IPS-18c (cell line): ENCODE measurements around the gene PROSER3.

Experiments used
- H3K4me3 ChIP-seq: 2 replicates; pipeline ENCODE4 v1.7.0; 2013; ENCODE audit warnings: low read depth, mild to moderate bottlenecking, low read length, moderate library complexity; ENCODE audit not compliant: insufficient read depth
- H3K9me3 ChIP-seq: one replicate; pipeline ENCODE4 v1.6.1; 2013; ENCODE audit warnings: mild to moderate bottlenecking, low read length, moderate library complexity; ENCODE audit not compliant: control insufficient read depth, insufficient read depth

The PROSER3 gene

DNA sequence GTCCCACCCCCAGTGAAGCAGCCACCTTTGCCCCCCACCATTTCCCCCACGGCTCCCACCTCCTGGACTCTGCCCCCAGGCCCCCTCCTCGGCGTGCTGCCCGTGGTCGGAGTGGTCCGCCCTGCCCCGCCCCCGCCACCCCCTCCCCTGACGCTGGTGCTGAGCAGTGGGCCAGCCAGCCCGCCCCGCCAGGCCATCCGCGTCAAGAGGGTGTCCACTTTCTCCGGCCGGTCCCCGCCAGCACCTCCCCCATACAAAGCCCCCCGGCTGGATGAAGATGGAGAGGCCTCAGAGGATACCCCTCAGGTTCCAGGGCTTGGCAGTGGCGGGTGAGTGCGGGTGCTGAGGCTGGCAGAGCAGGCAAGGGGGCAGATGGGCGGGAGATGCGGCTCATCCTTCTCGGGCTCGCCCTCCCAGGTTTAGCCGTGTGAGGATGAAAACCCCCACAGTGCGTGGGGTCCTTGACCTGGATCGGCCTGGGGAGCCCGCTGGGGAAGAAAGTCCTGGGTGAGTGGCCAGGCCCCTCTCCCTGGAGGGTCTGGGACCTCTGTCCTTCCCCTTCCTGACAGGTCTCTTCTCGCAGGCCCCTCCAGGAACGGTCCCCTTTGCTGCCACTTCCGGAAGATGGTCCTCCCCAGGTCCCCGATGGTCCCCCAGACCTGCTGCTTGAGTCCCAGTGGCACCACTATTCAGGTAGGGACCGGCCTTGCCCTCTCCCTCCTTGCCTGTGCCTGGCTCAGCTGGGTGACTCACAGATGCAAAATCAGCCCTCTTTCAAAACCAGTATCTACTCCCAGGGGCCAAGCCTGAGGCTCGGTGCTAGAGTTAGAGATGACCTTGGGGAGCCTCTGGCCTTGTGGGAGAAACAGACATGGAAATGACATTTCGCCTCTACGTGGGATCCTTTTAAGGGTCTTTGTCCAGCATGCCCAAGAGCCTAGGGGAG, 24.5 kb upstream of the PROSER3 start:
- Histone ChIP-seq H3K9me3 (no peaks in the 10 kb centered on the region), H3K4me3 (no peak overlapping the region)

DNA sequence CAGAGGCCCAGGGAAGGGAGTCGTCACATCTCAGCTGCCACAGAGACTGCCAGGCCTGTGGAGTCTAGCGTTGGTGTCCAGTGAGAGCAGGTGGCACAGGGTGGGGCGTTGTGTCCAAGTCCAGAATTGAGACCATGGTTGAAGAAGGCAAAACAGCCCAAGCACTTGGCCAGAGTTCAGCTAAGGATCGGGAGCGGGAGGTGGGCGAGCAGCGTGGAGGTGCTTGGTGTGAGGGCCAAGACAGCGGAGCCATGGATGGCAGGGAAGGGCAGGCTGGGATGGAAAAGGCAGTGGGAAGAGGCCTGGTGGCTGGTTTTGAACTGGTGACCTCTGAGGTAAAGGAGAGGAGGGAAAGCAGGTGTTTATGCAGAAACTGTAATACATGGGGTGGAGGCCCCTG, 23.7 kb upstream of the PROSER3 start:
- no peaks in the 10 kb centered on the region for H3K9me3 ChIP-seq
- no peak overlapping the region for H3K4me3 ChIP-seq

DNA sequence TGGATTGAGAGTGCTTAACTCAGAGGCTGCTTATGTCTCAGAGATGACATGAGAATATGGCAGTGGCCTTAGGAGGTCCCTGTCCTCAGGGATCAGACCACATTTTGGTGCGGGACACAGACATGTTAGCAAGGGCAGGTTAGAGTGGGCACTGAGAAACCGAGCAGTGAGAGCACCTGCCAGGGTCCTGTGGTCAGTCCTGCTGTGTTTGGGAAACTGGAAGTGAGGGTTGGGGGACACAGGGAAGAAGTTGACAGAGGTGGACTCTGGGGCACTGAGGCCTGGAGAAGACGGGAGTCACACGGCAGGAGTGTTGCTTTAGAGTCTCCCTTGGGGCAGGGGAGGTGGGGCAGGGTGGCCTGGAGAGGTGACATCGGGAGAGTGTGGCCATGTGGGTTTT, 23.1 kb upstream of the PROSER3 start:
- H3K4me3 ChIP-seq: no peak overlapping the region
- no peaks in the 10 kb centered on the region for H3K9me3 ChIP-seq

DNA sequence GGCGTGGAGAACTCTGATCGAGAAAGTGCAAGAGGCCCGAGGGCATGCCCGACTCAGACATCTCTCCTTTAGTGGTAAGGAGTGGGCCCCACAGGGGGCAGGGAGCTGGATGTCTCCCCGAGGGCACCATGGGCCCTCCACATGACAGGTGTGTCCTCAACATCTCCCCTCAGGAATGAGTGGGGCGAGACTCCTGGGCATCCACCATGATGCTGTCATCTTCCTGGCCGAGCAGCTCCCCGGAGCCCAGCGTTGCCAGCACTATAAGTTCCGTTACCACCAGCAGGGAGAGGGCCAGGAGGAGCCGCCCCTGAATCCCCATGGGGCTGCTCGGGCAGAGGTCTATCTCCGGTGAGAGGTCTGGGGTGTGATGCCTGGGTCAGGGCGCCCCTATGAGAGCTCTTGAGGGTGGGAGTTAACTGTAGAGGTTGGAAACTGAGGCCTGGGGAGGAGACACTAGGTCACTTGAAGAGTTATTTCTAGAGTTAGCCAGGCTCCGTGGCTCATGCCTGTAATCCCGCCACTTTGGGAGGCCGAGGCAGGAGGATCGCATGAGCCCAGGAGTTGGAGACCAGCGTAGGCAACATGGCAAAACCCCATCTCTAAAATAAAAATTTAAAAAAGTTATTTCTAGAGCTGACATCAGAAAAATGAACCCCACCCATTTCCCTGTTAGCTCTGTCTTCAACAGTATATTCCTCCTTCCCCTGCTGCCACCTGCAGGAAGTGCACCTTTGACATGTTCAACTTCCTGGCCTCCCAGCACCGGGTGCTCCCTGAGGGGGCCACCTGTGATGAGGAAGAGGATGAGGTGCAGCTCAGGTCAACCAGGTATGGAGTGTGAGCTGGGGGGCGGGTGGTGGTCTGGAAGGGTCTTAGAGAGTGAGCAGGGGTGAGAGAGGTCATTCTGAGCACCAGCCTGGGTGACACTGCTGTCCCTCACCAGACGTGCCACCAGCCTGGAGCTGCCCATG, 20.8 kb upstream of the PROSER3 start:
- no peak overlapping the region for H3K4me3 ChIP-seq
- no peaks in the 10 kb centered on the region for H3K9me3 ChIP-seq

DNA sequence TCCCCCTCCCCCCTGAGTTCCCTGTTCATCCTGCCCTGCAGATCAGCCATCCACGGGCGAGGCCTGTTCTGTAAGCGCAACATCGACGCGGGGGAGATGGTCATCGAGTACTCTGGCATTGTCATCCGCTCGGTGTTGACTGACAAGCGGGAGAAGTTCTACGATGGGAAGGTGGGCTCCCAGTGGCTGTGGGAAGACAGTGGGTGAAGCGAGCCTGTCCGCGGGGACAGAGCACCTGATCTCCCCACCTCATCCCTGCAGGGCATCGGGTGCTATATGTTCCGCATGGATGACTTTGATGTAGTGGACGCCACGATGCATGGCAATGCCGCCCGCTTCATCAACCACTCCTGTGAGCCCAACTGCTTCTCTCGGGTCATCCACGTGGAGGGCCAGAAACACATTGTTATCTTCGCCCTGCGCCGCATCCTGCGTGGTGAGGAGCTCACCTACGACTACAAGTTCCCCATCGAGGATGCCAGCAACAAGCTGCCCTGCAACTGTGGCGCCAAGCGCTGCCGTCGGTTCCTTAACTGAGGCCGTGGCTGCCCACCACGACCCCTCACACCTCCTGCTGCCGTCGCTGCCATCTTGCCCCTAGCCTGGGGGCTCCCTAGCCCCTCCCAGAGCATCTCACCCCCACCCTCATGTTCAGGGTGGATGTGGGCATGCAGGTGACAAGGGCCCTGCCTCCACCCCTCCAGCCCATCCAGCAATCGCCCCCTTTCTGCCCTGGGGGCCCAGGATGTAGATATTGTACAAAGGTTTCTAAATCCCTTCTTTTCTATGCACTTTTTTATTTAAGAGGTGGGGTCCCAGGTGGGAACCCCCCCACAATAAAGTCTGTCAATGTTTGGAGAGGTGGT, 19.7 kb upstream of the PROSER3 start:
- Histone ChIP-seq H3K4me3 (no peak overlapping the region), H3K9me3 (no peaks in the 10 kb centered on the region)

DNA sequence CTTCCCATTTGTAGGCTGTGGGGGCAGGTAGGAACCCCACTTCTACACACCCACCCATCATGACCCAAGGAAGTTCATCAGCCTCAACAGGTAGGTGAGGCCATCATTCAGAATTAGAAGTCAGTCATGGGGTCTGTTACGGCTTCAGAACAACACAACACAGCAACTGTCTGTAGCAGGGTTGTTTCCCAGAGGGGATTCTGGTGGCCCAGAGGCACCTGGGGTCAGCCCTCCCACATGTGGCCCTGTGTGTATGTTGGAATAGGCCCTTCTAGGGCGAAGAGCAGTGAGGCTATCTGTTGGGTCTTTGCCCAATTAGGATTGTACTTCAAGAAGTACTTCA, 19.1 kb upstream of the PROSER3 start:
- H3K4me3 ChIP-seq: no peak overlapping the region
- no peaks in the 10 kb centered on the region for H3K9me3 ChIP-seq

DNA sequence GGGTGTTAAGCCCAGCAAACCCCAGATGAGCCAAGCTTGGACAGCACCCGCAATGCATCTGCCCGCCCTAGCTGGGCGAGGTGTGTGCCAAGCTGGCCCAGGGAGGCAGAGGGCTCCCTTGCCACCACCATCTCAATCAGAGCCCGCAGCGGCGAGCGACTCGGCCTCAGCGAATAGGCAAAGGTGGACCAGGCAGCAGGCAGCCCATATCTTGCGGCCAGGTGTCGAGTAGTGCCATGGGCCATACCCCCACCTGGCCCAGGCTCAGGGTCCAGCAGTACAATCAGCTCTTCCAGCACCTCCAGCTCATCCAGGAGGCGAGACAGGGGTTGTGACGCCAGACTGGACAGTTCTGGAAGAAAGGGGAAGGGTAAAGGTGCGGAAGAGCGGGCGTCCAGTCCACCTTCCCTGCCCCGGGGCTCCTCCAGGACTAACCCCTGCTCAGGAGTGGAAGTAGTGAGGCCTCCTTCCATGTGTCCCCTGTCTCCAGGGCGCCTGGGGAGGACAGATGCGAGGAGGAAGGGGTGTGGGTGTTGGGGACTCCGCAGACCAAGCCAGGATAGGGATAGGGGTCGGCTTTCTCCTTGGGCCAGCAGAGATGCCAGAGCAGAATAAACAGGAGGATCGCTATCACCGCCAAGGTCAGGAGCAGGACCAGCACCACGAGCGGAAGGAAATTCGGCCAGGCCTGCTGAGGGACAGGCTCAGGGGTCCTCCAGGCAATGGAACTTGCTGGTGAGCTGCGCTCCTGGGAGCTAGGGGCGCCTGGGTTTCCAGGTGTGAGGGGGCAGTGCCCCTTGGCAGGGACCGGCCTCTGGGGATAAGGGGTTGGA, 18.5 kb upstream of the PROSER3 start:
- no peaks in the 10 kb centered on the region for H3K9me3 ChIP-seq

DNA sequence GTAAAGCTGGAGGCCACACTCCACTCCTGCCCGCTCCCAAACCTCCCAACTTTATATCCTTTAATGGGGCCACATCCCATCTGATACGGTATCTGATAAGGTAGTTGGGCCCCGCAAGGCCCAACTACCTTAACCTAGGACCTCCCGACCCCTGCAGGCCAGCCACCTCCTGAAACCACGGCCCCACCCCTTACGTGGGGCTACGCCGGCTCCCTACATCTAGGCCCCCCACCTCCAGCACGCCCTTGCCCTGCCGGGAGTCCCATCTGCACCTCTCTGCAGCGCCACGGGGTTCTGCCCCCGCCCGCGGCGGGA, 17.9 kb upstream of the PROSER3 start:
- Histone ChIP-seq H3K9me3 (no peaks in the 10 kb centered on the region), H3K4me3 (peak overlapping the region; percentile 72)

More for the DNA sequence above, 18.5 kb upstream of the PROSER3 start:
- H3K4me3 ChIP-seq: peak overlapping the region; percentile 72

DNA sequence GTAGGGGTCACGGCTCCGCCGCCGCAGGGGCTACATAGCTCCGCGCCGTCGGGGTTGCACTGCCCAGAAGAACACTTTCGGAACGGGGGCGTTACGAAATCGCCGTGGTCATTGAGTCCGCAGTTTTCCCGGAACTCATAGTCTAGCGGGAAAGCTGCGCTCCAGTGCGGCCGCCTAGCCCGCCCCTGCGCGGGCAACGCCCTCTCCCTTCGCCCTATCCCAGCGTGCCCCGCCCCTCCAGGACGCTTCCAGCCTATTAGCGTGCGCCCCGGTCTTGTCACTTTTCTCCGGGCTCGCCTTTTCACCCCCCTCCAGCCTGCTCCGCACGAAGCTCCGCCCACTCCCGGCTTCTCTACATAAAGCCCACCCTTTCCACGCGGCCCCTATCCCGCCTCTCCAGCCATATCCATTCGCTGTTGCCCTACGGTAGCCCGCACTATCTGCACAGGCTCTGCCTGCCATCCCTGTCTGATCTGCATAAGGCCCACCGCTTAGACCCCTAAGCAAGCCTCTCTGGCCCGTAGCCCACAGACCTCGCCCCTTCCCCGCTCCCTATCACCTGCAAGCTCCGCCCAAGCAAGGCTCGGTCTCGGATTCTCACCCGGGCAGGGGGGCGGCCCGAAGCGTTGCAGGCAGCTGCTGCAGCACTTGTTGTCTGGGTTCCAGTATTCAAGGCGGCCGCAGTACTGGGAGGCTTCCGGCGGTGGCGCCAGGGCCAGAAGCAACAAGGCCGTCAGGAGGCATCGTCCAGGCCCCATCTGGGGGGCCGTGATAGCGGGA, 17.4 kb upstream of the PROSER3 start:
- Histone ChIP-seq H3K9me3 (no peaks in the 10 kb centered on the region), H3K4me3 (peak overlapping the region; percentile 72)

DNA sequence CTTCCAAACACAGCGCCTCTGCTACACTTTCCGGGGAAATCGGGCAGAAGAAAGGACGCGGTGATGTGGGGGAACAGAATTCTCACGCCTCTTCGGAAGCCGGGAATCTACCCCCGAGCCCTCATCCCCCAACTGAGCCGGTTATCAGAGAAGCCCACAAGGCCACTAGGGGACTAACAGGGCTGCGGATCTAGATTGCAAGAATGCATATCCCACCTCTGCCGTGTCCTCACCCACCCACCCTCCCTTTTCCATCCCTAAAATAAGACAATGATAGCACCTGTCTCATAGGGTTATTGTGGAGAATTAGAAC, 16.8 kb upstream of the PROSER3 start:
- peak overlapping the region; percentile 48 for H3K4me3 ChIP-seq
- H3K9me3 ChIP-seq: no peaks in the 10 kb centered on the region

DNA sequence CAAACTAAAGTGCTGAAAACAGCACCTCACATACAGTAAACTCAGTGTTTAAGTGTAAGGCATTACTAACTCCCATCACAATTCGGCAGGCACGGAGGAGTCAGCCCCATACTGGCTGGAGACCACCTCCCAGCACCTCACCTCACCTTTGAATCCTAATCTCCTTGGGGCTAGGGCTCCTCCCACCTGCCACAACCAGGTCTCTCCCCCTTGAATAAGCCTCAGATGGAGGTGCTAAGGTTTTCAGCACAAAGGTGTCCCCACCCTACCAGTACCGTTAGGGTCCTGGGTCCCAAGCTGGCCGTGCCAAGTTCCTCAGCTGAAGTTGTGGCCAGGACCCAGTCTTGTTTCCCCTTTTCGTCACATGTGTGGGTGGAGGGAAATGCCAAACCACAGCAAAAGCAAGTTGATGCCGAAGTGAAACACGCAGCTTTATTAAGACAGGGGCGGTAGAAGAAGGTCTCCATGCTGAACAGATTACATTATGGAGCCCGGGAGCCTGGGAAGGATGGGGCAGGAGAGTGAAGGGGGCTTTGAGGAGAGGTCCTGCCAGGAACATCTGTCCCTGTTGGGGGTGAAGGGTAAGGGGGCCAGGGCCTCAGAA, 15.8 kb upstream of the PROSER3 start, which contains the start of gene IGFLR1:
Gene IGFLR1, minus strand, starts transcription at position 332 of the 604 bp plus-strand sequence. CDS start 1,272 bp downstream, outside the sequence.
- Histone ChIP-seq H3K9me3 (no peaks in the 10 kb centered on the region), H3K4me3 (peak within 1 kb of the TSS; percentile 48)

DNA sequence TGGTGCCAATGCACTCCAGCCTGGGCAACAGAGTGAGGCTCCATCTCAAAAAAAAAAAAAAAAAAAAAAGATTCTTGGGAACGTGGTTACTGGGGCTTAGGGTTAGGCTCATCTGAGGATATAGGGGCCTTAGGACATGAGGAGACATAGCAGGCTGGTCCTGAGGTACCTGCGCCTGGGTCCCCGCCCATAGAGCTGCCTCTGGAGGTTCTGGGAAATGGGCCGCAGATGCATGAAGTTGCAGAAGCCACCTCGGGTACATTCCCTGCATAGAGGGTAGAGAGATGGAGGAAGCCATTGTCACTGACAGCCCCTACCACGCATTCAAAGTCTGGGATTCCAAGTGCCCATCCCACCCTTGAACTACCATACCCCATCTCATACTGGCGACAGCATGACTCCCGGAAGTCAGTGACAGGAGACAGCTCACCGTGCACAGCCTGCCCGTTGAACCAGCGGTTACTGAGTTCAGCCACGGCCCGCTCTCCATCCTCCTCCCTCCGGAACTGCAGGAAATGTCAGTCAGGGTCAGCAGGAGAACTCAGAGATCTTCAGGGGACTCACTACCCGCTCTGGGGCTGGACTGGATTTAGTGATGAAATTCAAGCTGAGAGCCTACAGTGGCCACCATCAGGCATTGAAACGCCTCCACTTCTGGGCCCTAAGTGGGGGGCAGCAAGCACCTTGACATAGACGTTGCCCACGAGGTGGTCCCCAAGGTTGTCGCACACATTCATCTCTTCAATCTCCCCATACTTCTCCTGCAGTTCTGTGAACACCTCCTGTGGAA, 14.1 kb upstream of the PROSER3 start:
- Histone ChIP-seq H3K9me3 (no peaks in the 10 kb centered on the region), H3K4me3 (peak overlapping the region; percentile 78; the same call in 1 of the 2 replicates)

DNA sequence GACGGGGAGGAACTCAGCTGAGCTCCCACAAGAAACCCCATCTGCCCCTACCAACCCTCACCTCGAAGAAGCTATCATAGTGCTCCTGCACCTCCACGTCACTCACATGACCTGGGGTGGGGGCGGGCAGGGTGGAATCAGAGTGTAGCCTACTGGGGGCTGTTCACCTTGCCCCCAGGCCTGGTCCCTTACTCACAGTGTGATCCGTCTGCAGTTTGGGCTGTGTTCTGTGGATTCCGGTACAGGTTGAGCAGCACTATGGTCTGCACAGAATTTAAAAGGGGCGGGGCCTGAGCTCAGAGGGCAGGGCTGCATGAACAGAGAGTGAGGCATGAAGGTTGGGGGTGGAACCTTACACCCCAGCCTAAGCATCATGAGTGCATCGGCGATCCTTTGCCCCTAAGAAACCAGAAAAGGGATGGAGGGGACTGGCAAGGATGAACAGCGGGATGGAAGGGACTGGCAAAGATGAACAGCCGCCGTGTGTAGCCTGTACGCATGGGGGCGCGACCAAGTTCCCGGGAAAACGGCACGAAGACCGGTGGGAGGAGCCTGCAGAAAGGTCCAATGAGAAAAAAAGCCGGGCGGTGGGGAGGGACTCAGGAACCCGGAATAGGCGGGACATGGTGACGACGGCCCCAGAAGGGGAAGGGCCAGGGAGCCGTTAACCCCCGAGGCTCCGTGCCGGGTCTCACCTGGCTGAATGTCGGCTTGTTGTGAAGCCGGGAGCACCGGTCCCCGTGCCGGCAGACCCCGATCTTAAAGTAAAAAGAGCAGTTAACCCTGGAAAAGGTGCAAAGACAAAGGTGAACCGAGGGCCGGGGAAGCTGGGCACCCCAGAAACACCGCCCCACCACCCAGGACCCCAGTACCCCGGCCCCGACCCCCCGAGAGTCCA, 13.3 kb upstream of the PROSER3 start:
- Histone ChIP-seq H3K4me3 (peak overlapping the region; percentile 78), H3K9me3 (no peaks in the 10 kb centered on the region)
